Thoracic aorta (tissue), 2 donors: ENCODE results near the gene PPP1R7. TPM values are rescaled to one million over a fixed set of nuclear protein-coding genes. Genes with fewer than 3 reads are reported as not detected.

Experiments used
- ATAC-seq: fragments of 150-250 bp; one replicate; pipeline ENCODE4 v1.8.0; 2017; ENCODE audit warnings: low read depth; ENCODE audit not compliant: insufficient number of reproducible peaks, low FRiP score
- DNase-seq: peaks from one replicate; pipeline ENCODE4 v3.0.0-alpha.2; 2020; ENCODE audit warnings: low spot score
- H3K27ac ChIP-seq, 2 donors: fragments of 200-600 bp; sonication (generic); 1 replicate in 1 of 2; 2 replicates in 1 of 2; pipeline ENCODE4 v1.5.1; 2016; ENCODE audit warnings: mild to moderate bottlenecking in 2 of 2, moderate library complexity in 2 of 2
- H3K27me3 ChIP-seq: fragments of 200-600 bp; sonication (generic); replicated peaks from 2 replicates; pipeline ENCODE4 v1.6.0; 2016; ENCODE audit warnings: mild to moderate bottlenecking; ENCODE audit not compliant: insufficient read depth
- H3K36me3 ChIP-seq: fragments of 200-600 bp; sonication (generic); one replicate; pipeline ENCODE4 v1.5.1; 2016
- H3K4me1 ChIP-seq, 2 donors: fragments of 200-600 bp; sonication (generic); 1 replicate in 1 of 2; 2 replicates in 1 of 2; pipeline versions ENCODE4 v1.5.1 to v1.6.0; 2016; ENCODE audit warnings: low read depth in 2 of 2, mild to moderate bottlenecking in 1 of 2; ENCODE audit not compliant: control insufficient read depth in 1 of 2
- H3K4me3 ChIP-seq: fragments of 200-600 bp; sonication (generic); 2 replicates; pipeline ENCODE4 v1.5.1; 2016; ENCODE audit warnings: mild to moderate bottlenecking
- H3K9me3 ChIP-seq: fragments of 200-600 bp; sonication (generic); 2 replicates; pipeline ENCODE4 v1.5.1; 2016
- CTCF ChIP-seq: fragments of 200-600 bp; sonication (generic); IDR thresholded peaks from one replicate; pipeline ENCODE4 v1.5.1; 2019; ENCODE audit warnings: antibody characterized with exemption
- total RNA-seq, 2 donors: library from RNA; depleted of rRNA; stranded (reverse); fragments of >200 nt; gene quantifications; one replicate each; pipeline versions ENCODE4 v1.1.0 to v1.2.3, GENCODE V29; 2016

Gene PPP1R7
- total RNA-seq, 2 donors from 2014 or later: 28.9 to 40.3 TPM

DNA sequence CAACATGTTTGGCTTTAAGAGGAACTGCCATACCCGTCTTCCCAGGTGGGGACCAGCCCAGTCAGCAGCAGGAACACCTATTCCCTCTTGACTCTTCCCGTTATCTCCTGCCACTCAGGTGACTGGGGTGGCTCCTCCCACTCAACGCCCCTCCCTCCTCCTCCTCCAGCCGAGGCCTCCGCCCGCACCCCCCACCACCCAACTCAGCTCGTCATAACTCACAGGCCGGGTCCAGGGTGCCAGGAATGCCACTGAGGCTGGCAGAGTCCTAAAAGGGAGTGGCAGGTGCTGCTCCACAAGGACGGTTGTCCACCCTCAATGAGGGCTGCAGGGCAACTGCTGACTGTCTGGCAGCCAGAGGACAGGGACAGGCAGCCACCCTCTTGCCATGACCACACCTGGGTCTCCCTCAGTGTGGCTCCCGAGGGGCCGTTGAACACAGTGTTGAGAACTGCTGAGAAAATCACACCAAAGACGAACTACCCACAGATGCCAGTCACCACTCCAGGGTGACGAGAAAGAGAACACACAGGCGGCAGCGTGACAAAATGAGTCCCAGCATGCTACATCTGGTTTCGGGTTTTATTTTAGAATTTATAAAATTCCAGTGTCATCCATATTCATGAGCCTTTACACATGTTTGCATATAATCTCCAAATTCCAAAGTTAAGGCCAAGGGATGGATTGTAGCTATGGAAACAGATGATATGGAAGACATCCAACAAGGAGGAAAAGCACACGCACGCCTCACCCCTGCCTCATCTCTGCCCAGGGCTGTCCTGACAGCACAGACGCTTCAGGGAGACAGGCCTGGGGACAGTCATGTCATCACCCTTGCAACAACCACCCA is 76.7 kb downstream of the PPP1R7 start:
- Histone ChIP-seq H3K27ac (no peak overlapping the region), H3K27me3 (no peaks in the 10 kb centered on the region), H3K4me3 (no peak overlapping the region), H3K9me3 (no peaks in the 10 kb centered on the region), H3K36me3 (peaks cover 55% of the 10 kb centered on the region), H3K4me1 (no peaks in the 10 kb centered on the region)
- ATAC-seq (no peak), DNase-seq (no peak)
- no peak for TF ChIP-seq CTCF

DNA sequence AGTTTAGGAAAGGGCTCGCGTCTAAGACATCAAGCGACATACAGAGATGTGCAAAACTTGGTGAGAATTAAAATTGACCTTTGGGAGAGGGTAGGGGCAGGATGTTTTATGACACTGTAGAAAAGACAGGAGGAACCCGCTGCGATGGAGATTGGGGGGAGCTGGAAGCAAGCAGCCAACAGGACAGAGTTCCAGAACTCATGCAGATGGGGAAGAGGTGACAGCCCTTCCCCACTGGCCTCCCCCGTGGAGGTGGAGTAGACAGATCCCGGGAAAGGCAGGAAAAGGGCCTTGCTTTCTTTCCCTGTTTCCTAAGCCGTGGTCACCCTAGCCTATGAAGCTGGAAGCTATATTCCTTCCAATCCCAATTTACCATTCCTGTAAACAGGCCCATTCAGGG is 77.3 kb downstream of the PPP1R7 start:
- no peaks in the 10 kb centered on the region for H3K9me3 ChIP-seq
- no peak overlapping the region for H3K27ac ChIP-seq
- no peaks in the 10 kb centered on the region for H3K4me1 ChIP-seq
- H3K36me3 ChIP-seq: peaks cover 62% of the 10 kb centered on the region
- H3K4me3 ChIP-seq: no peak overlapping the region
- no peak for TF ChIP-seq CTCF
- DNase-seq (no peak), ATAC-seq (no peak)
- no peaks in the 10 kb centered on the region for H3K27me3 ChIP-seq

DNA sequence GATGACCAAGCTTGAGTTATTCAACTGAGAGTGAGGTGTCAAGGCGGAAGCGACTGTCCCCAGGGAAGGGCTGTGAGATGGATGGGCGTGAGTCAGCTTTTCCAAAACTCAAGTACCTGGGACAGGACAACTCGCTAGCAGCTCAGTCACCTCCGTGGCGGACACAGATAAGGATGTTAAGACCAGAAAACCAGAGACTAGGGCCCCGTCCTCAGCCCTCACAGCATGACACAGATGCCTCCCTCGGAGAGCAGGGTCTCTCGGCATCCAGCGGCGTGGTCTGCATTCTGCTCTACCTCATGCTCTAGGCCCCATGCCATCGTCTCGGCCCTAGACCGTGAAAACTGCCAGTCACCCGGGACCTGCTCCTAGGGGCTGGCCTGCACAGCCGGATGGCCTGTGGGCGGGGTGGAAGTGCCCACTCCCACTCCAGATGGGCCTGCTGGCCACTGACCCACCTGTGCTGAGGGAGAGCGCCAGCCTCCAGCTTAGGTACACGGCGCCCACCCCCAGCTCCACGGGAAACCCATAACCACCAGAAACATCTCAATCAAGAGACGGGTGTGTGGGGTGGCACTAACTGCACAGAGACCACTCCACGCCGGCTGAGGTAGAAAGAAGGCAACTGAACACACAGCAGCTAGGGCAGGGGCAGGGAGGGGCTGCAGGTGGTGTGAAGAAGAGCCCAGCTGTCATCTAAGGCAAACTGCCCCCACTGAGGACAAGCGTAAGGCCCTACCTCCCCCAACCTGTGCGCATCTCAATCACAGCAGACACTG is 78.0 kb downstream of the PPP1R7 start:
- no peaks in the 10 kb centered on the region for H3K27me3 ChIP-seq
- H3K27ac ChIP-seq: no peak overlapping the region
- H3K4me3 ChIP-seq: no peak overlapping the region
- H3K9me3 ChIP-seq: no peaks in the 10 kb centered on the region
- H3K4me1 ChIP-seq: no peaks in the 10 kb centered on the region
- TF ChIP-seq CTCF: no peak
- ATAC-seq (no peak), DNase-seq (no peak)
- H3K36me3 ChIP-seq: peaks cover 68% of the 10 kb centered on the region

DNA sequence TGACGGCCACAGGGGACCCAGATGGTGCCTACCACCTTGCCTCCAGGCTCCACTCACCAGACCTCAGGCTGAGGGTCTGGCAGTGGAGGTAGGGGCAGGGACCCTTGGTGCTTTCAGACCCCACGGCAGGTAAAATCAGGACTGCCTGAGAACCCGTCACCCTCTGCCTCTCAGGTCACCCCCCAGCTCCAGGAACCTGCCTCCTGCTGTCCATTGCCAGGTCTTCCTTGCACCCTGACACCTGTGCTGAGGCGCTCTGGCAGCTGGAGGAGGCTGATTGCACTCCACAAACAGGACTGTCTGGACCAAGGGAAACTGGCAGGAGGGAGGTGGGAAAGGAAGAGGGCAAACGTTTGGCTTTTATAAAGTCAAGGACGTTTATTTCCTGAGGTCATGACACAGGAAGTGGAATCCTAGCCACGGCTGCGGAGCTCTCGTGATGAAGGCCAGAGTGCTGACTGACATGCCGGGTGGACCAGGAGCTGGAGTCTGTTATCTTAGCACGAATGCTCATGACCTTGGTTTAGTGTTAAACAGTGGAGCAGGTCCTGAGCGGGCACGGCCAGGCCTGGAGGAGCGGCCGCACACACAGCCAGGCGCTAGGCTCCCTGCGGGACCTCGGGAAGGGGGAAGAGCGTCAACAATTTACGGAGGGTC is 78.7 kb downstream of the PPP1R7 start:
- no peaks in the 10 kb centered on the region for H3K4me1 ChIP-seq
- no peak overlapping the region for H3K27ac ChIP-seq
- no peak for TF ChIP-seq CTCF
- no peaks in the 10 kb centered on the region for H3K27me3 ChIP-seq
- H3K9me3 ChIP-seq: no peaks in the 10 kb centered on the region
- H3K36me3 ChIP-seq: peaks cover 76% of the 10 kb centered on the region
- DNase-seq: no peak
- H3K4me3 ChIP-seq: no peak overlapping the region
- no peak for ATAC-seq
